GM19452 (cell line): ENCODE data around the gene KLF3.

Experiments used
- ATAC-seq: cut with Tn5 transposase; IDR thresholded peaks from one replicate; pipeline ENCODE4 v1.9.1; 2021; ENCODE audit not compliant: unreplicated experiment

KLF3 gene

GRCh38 chr4:38654273-38654672 lies 9.7 kb upstream of the KLF3 start:
- no peak for ATAC-seq

- no peak for ATAC-seq
Observed at GRCh38 chr4:38656111-38656510, 7.9 kb upstream of the KLF3 start.

GRCh38 chr4:38659346-38659745 lies 4.7 kb upstream of the KLF3 start:
- ATAC-seq: no peak

- no peak for ATAC-seq
Observed at GRCh38 chr4:38660838-38661237, 3.2 kb upstream of the KLF3 start.

- no peak for ATAC-seq
Observed at GRCh38 chr4:38661371-38661770, 2.6 kb upstream of the KLF3 start.

GRCh38 chr4:38662522-38663089 lies 1.4 kb upstream of the KLF3 start:
- ATAC-seq: no peak

- ATAC-seq: peak; percentile 47
Observed at GRCh38 chr4:38663090-38663800, 754 bp upstream of the KLF3 start.

GRCh38 chr4:38664706-38665401 lies 855 bp downstream of the KLF3 start:
- ATAC-seq: no peak

GRCh38 chr4:38665551-38666411 lies 1.8 kb downstream of the KLF3 start:
- ATAC-seq: no peak

GRCh38 chr4:38666766-38667084 lies 2.7 kb downstream of the KLF3 start:
- ATAC-seq: no peak

- no peak for ATAC-seq
Observed at GRCh38 chr4:38667085-38667893, 3.3 kb downstream of the KLF3 start.

GRCh38 chr4:38668203-38668971 lies 4.4 kb downstream of the KLF3 start:
- no peak for ATAC-seq

- ATAC-seq: no peak
Observed at GRCh38 chr4:38669208-38669607, 5.2 kb downstream of the KLF3 start.

GRCh38 chr4:38670109-38670901 lies 6.3 kb downstream of the KLF3 start:
- ATAC-seq: no peak

- ATAC-seq: no peak
Observed at GRCh38 chr4:38670939-38671591, 7.1 kb downstream of the KLF3 start.

- no peak for ATAC-seq
Observed at GRCh38 chr4:38671592-38671940, 7.6 kb downstream of the KLF3 start.

- ATAC-seq: no peak
Observed at GRCh38 chr4:38672074-38672396, 8.0 kb downstream of the KLF3 start.

- ATAC-seq: no peak
Observed at GRCh38 chr4:38672397-38673129, 8.6 kb downstream of the KLF3 start.
